PC-9 (cell line): ENCODE data around the gene NPIPB9. TPM values are rescaled to one million over a fixed set of nuclear protein-coding genes. Genes with fewer than 3 reads are reported as not detected.
"Not testable (repeated sequence)": the region's sequence is repeated elsewhere in the genome, so short reads cannot be mapped to it uniquely, and the experiment has no call there.

Source experiments
- Bru-seq: library from RNA; stranded (reverse); fragments of 400-500 nt; gene quantifications from one replicate; lab custom pipeline; 2021; lab: Mats Ljungman, UMichigan
- BruChase-seq, 2 experiments: library from RNA; stranded (reverse); fragments of 400-500 nt; gene quantifications; one replicate each; lab custom pipeline; 2021; lab: Mats Ljungman, UMichigan
- BruUV-seq: library from RNA; stranded (reverse); fragments of 400-500 nt; replicated peaks from 2 replicates; lab custom pipeline; 2021; lab: Mats Ljungman, UMichigan
- CTCF ChIA-PET: fragments of 300-600 bp; sonication (Branson Sonifier 250); formaldehyde crosslinking; loops from one replicate; lab custom pipeline; 2022; ENCODE audit warnings: antibody characterized with exemption; lab: Charles Lee
- POLR2A ChIA-PET: fragments of 300-600 bp; sonication (Branson Sonifier 250); formaldehyde crosslinking; loops from one replicate; lab custom pipeline; 2022; ENCODE audit warnings: antibody characterized with exemption; ENCODE audit not compliant: unreplicated experiment; lab: Charles Lee
- DNase-seq, 2 experiments: peaks; one replicate each; pipeline versions ENCODE4 v3.0.0 to v3.0.0-alpha.2; 2015 to 2022; ENCODE audit warnings: mixed read lengths in 1 of 2
- H2AFZ ChIP-seq: fragments of 200-600 bp; sonication (generic); 2 replicates; pipeline ENCODE4 v1.8.1; 2017; ENCODE audit warnings: antibody characterized with exemption
- H3F3A ChIP-seq: fragments of 200-600 bp; sonication (generic); 2 replicates; pipeline ENCODE4 v1.8.1; 2017; ENCODE audit warnings: antibody characterized with exemption, mild to moderate bottlenecking, low read depth; ENCODE audit not compliant: insufficient read depth
- H3K27ac ChIP-seq: fragments of 200-600 bp; sonication (generic); 2 replicates; pipeline ENCODE4 v1.6.1; 2016; ENCODE audit warnings: mixed run types
- H3K27me3 ChIP-seq: fragments of 200-600 bp; sonication (generic); 2 replicates; pipeline ENCODE4 v1.6.1; 2016; ENCODE audit warnings: low read depth, mixed run types; ENCODE audit not compliant: insufficient read depth
- H3K36me3 ChIP-seq: fragments of 200-600 bp; sonication (generic); 2 replicates; pipeline ENCODE4 v1.6.1; 2016; ENCODE audit warnings: low read depth, mixed run types
- H3K4me1 ChIP-seq: fragments of 200-600 bp; sonication (generic); replicated peaks from 2 replicates; pipeline ENCODE4 v1.6.1; 2016; ENCODE audit warnings: mixed run types; ENCODE audit not compliant: insufficient read depth
- H3K4me2 ChIP-seq: fragments of 200-600 bp; sonication (generic); 2 replicates; pipeline ENCODE4 v1.6.1; 2017; ENCODE audit warnings: mixed run types
- H3K4me3 ChIP-seq: fragments of 200-600 bp; sonication (generic); 2 replicates; pipeline ENCODE4 v1.6.1; 2016; ENCODE audit warnings: mixed run types
- H3K79me2 ChIP-seq: fragments of 200-600 bp; sonication (generic); 2 replicates; pipeline ENCODE4 v1.6.1; 2017; ENCODE audit warnings: low read depth, mixed run types
- H3K9me2 ChIP-seq: fragments of 200-600 bp; sonication (generic); 2 replicates; pipeline ENCODE4 v1.8.1; 2017; ENCODE audit warnings: mild to moderate bottlenecking; ENCODE audit not compliant: insufficient read depth
- H3K9me3 ChIP-seq: fragments of 200-600 bp; sonication (generic); 2 replicates; pipeline ENCODE4 v1.8.1; 2016; ENCODE audit warnings: low read depth; ENCODE audit not compliant: insufficient read depth
- H4K20me1 ChIP-seq: fragments of 200-600 bp; sonication (generic); 2 replicates; pipeline ENCODE4 v1.8.1; 2017; ENCODE audit not compliant: insufficient read depth
- intact Hi-C: fragments of 100-400 bp; cut with micrococcal nuclease; formaldehyde crosslinking; loops from one replicate; pipeline ENCODE4 v1.10.0; 2022; ENCODE audit not compliant: unreplicated experiment
- long read RNA-seq: library from polyadenylated mRNA; stranded (forward); transcript quantifications from one replicate; pipeline ENCODE4 v2.0.0, GENCODE V29; 2022
- total RNA-seq: library from RNA; stranded (reverse); gene quantifications from 2 replicates; pipeline ENCODE4 v1.2.3, GENCODE V29; 2021

NPIPB9 gene
- total RNA-seq = 6.1 and 8.5 TPM in 2 replicates
- Bru-seq, nascent RNA = percentile 52 among the genes with signal in this experiment
- BruChase-seq, experiment 1, labeled RNA remaining after a 2-hour chase = percentile 70 among the genes with signal in this experiment
- BruChase-seq, experiment 2, labeled RNA remaining after a 6-hour chase = percentile 62 among the genes with signal in this experiment
- long read RNA-seq, partial matches to known transcripts = 2 of 2 reads
- long read RNA-seq, other reads (novel, unspliced or antisense) = 0 of 2 reads

- H4K20me1 ChIP-seq, BruUV-seq, H3K4me2 ChIP-seq, H3F3A ChIP-seq, intact Hi-C loops, H3K4me3 ChIP-seq, H3K4me1 ChIP-seq, H3K27ac ChIP-seq, H3K27me3 ChIP-seq, CTCF ChIA-PET, POLR2A ChIA-PET, DNase-seq, H2AFZ ChIP-seq, H3K9me2 ChIP-seq, H3K79me2 ChIP-seq, H3K9me3 ChIP-seq, H3K36me3 ChIP-seq: not testable (repeated sequence)
These were observed at the start of gene NPIPB9 for GRCh38 chr16:28751487-28751886. Gene NPIPB9 (plus strand): TSS chr16:28751787.

GRCh38 chr16:28704246-28704645 is 47.3 kb upstream of the NPIPB9 start:
- H3K9me3 ChIP-seq, H3K4me1 ChIP-seq, CTCF ChIA-PET, H4K20me1 ChIP-seq, H3F3A ChIP-seq, BruUV-seq, H2AFZ ChIP-seq, H3K36me3 ChIP-seq, H3K9me2 ChIP-seq, POLR2A ChIA-PET, H3K4me3 ChIP-seq, H3K27ac ChIP-seq, H3K27me3 ChIP-seq, H3K4me2 ChIP-seq, H3K79me2 ChIP-seq, DNase-seq, intact Hi-C loops: not testable (repeated sequence)

GRCh38 chr16:28711220-28712083 is 40.1 kb upstream of the NPIPB9 start, which contains the start of gene EIF3C:
Gene EIF3C (plus strand): TSS chr16:28711464. CDS start chr16:28711687, 223 bp downstream.
- H3K9me2 ChIP-seq, H4K20me1 ChIP-seq, H2AFZ ChIP-seq, H3K27me3 ChIP-seq, H3K4me2 ChIP-seq, H3F3A ChIP-seq, H3K27ac ChIP-seq, H3K4me1 ChIP-seq, H3K79me2 ChIP-seq, DNase-seq, H3K36me3 ChIP-seq, BruUV-seq, CTCF ChIA-PET, POLR2A ChIA-PET, H3K4me3 ChIP-seq, intact Hi-C loops, H3K9me3 ChIP-seq: not testable (repeated sequence)

- POLR2A ChIA-PET, H2AFZ ChIP-seq, DNase-seq, H3K9me2 ChIP-seq, H3K27me3 ChIP-seq, H3K4me2 ChIP-seq, H3F3A ChIP-seq, H3K79me2 ChIP-seq, H3K9me3 ChIP-seq, H3K36me3 ChIP-seq, H3K27ac ChIP-seq, CTCF ChIA-PET, H4K20me1 ChIP-seq, intact Hi-C loops, H3K4me3 ChIP-seq, H3K4me1 ChIP-seq, BruUV-seq: not testable (repeated sequence)
These were observed 28.5 kb upstream of the NPIPB9 start for GRCh38 chr16:28722852-28723650.

GRCh38 chr16:28731253-28731652 is 20.3 kb upstream of the NPIPB9 start:
- BruUV-seq, H3K4me3 ChIP-seq, H3K9me2 ChIP-seq, H3K79me2 ChIP-seq, intact Hi-C loops, H2AFZ ChIP-seq, H3K9me3 ChIP-seq, DNase-seq, POLR2A ChIA-PET, H3F3A ChIP-seq, H4K20me1 ChIP-seq, H3K4me2 ChIP-seq, CTCF ChIA-PET, H3K27ac ChIP-seq, H3K4me1 ChIP-seq, H3K36me3 ChIP-seq, H3K27me3 ChIP-seq: not testable (repeated sequence)

- H3K27ac ChIP-seq, POLR2A ChIA-PET: not testable (repeated sequence)
These were observed 19.0 kb upstream of the NPIPB9 start for GRCh38 chr16:28732455-28733124.

More at GRCh38 chr16:28732455-28733124, 19.0 kb upstream of the NPIPB9 start:
- peak in 1 of 2 experiments; percentile 44 for DNase-seq
- H3K4me3 ChIP-seq, H4K20me1 ChIP-seq, H3K36me3 ChIP-seq, H3K4me1 ChIP-seq, intact Hi-C loops, BruUV-seq, H2AFZ ChIP-seq, CTCF ChIA-PET, H3K79me2 ChIP-seq, H3K9me2 ChIP-seq, H3K9me3 ChIP-seq, H3K4me2 ChIP-seq, H3F3A ChIP-seq, H3K27me3 ChIP-seq: not testable (repeated sequence)
